ENCODE measurements around the gene DHDH.

GRCh38 chr19:48945817-48946216, 12.3 kb downstream of the DHDH start:
- TF ChIP-seq CTCF (IDR thresholded peaks at IDR 0.05; ENCODE audit: insufficient read depth, low read length, poor library complexity, severe bottlenecking) (no peak), EZH2phosphoT487 (conservative IDR thresholded peaks at IDR 0.05; ENCODE audit: low read length) (no peak)
